H1 (cell line): ENCODE measurements around the gene BIRC5. TPM values are rescaled to one million over a fixed set of nuclear protein-coding genes. Genes with fewer than 3 reads are reported as not detected.

Source experiments
- CTCF ChIA-PET: fragments of 300-600 bp; sonication (Branson Sonifier 250); formaldehyde crosslinking; loops from one replicate; lab custom pipeline; 2021; ENCODE audit not compliant: partially characterized antibody; lab: Charles Lee
- POLR2A ChIA-PET: fragments of 300-600 bp; sonication (Branson Sonifier 250); formaldehyde crosslinking; loops from one replicate; lab custom pipeline; 2021; ENCODE audit warnings: inconsistent platforms; ENCODE audit not compliant: partially characterized antibody; lab: Charles Lee
- DNase-seq, 2 experiments: peaks; one replicate each; pipeline versions ENCODE4 v3.0.0 to v3.0.0-alpha.2; 2010 to 2022; ENCODE audit warnings: low spot score in 2 of 2, low read depth in 1 of 2, mixed read lengths in 1 of 2
- FAIRE-seq: peaks from 2 replicates; lab custom pipeline; 2011; peaks lifted over from hg19 to GRCh38; lab: Jason Lieb, UNC
- H2AFZ ChIP-seq: 2 replicates; pipeline ENCODE4 v1.8.1; 2012; ENCODE audit warnings: low read length, inconsistent platforms
- H2AK5ac ChIP-seq: 2 replicates; pipeline ENCODE4 v1.6.1; 2013; ENCODE audit warnings: low read depth, low read length
- H2BK120ac ChIP-seq: replicated peaks from 2 replicates; pipeline ENCODE3; 2013; ENCODE audit warnings: low read depth, low read length, inconsistent platforms
- H2BK12ac ChIP-seq: 2 replicates; pipeline ENCODE4 v1.6.1; 2013; ENCODE audit warnings: low read depth, low read length
- H2BK15ac ChIP-seq: 2 replicates; pipeline ENCODE4 v1.6.1; 2013; ENCODE audit warnings: low read length
- H2BK20ac ChIP-seq: 2 replicates; pipeline ENCODE4 v1.6.1; 2013; ENCODE audit warnings: low read length
- H2BK5ac ChIP-seq: 2 replicates; pipeline ENCODE4 v1.6.1; 2013; ENCODE audit warnings: low read depth, low read length
- H3K14ac ChIP-seq: 2 replicates; pipeline ENCODE4 v1.6.1; 2013; ENCODE audit warnings: inconsistent platforms; ENCODE audit not compliant: insufficient read length
- H3K18ac ChIP-seq: 2 replicates; pipeline ENCODE4 v1.6.1; 2013; ENCODE audit warnings: low read length; ENCODE audit errors: extremely low read depth
- H3K23ac ChIP-seq: 2 replicates; pipeline ENCODE4 v1.6.1; 2013; ENCODE audit warnings: inconsistent platforms; ENCODE audit not compliant: insufficient read length
- H3K23me2 ChIP-seq: 2 replicates; pipeline ENCODE4 v1.6.1; 2013; ENCODE audit warnings: low read depth, low read length
- H3K27ac ChIP-seq: 2 replicates; pipeline ENCODE4 v1.6.1; 2011; ENCODE audit warnings: low read depth, low read length, inconsistent platforms
- H3K27me3 ChIP-seq, 4 experiments: replicated peaks in 1 of 4; 1 replicate in 1 of 4; 2 replicates in 3 of 4; pipeline versions ENCODE4 v1.6.1 to v1.8.1; 2011 to 2013; ENCODE audit warnings: low read length in 3 of 4, mild to moderate bottlenecking in 3 of 4, inconsistent platforms in 2 of 4, mixed read lengths in 2 of 4, moderate library complexity in 1 of 4; ENCODE audit not compliant: control insufficient read depth in 3 of 4, insufficient read depth in 3 of 4; ENCODE audit errors: extremely low read depth in 1 of 4
- H3K36me3 ChIP-seq, 4 experiments: 2 replicates each; pipeline versions ENCODE4 v1.6.1 to v1.8.1; 2011 to 2013; ENCODE audit warnings: mild to moderate bottlenecking in 4 of 4, low read length in 3 of 4, moderate library complexity in 2 of 4, control low read depth in 1 of 4, inconsistent platforms in 1 of 4; ENCODE audit not compliant: insufficient read depth in 4 of 4, control insufficient read depth in 2 of 4
- H3K4ac ChIP-seq: replicated peaks from 2 replicates; pipeline ENCODE3; 2013; ENCODE audit warnings: low read length, low read depth, mixed read lengths, inconsistent platforms; ENCODE audit not compliant: insufficient read length
- H3K4me1 ChIP-seq, 4 experiments: replicated peaks in 1 of 4; 1 replicate in 1 of 4; 2 replicates in 3 of 4; pipeline versions ENCODE4 v1.6.1 to v1.8.1; 2011 to 2013; ENCODE audit warnings: low read length in 3 of 4, inconsistent platforms in 2 of 4, mixed read lengths in 1 of 4; ENCODE audit not compliant: insufficient read depth in 4 of 4, control insufficient read depth in 3 of 4
- H3K4me2 ChIP-seq, 2 experiments: 2 replicates each; pipeline versions ENCODE4 v1.6.1 to v1.8.1; 2011 to 2013; ENCODE audit warnings: low read depth in 2 of 2, low read length in 2 of 2, control low read depth in 1 of 2, inconsistent platforms in 1 of 2, mild to moderate bottlenecking in 1 of 2; ENCODE audit not compliant: insufficient read depth in 1 of 2
- H3K4me3 ChIP-seq, 4 experiments: fragments of 200-600, 300-600 bp in 1 of 4; sonication (generic), shearing (Covaris generic), sonication (Bioruptor Twin) in 1 of 4; 2 replicates each; pipeline versions ENCODE4 v1.5.1 to v1.8.1; 2011 to 2016; ENCODE audit warnings: low read length in 4 of 4, low read depth in 3 of 4, control low read depth in 2 of 4, inconsistent platforms in 2 of 4, mild to moderate bottlenecking in 2 of 4, mixed read lengths in 1 of 4, moderate library complexity in 1 of 4; ENCODE audit not compliant: insufficient read depth in 2 of 4; ENCODE audit errors: extremely low read depth in 1 of 4
- H3K56ac ChIP-seq: replicated peaks from 2 replicates; pipeline ENCODE3; 2013; ENCODE audit warnings: low read depth, mild to moderate bottlenecking, mixed read lengths, low read length, inconsistent platforms; ENCODE audit not compliant: insufficient read length
- H3K79me1 ChIP-seq: 2 replicates; pipeline ENCODE4 v1.6.1; 2013; ENCODE audit warnings: low read depth, low read length, control low read depth
- H3K79me2 ChIP-seq, 2 experiments: 2 replicates each; pipeline versions ENCODE4 v1.6.1 to v1.8.1; 2012 to 2013; ENCODE audit warnings: low read length in 2 of 2, mild to moderate bottlenecking in 2 of 2, inconsistent platforms in 1 of 2; ENCODE audit not compliant: insufficient read depth in 2 of 2, control insufficient read depth in 1 of 2
- H3K9ac ChIP-seq, 4 experiments: replicated peaks in 1 of 4; 1 replicate in 1 of 4; 2 replicates in 3 of 4; pipeline versions ENCODE4 v1.6.1 to v1.8.1; 2011 to 2013; ENCODE audit warnings: low read depth in 3 of 4, low read length in 3 of 4, control low read depth in 2 of 4, mild to moderate bottlenecking in 2 of 4, moderate library complexity in 2 of 4, inconsistent platforms in 1 of 4; ENCODE audit errors: extremely low read depth in 1 of 4
- H3K9me3 ChIP-seq, 2 experiments: 2 replicates each; pipeline versions ENCODE4 v1.6.1 to v1.8.1; 2012 to 2013; ENCODE audit warnings: mild to moderate bottlenecking in 2 of 2, moderate library complexity in 2 of 2, control low read depth in 1 of 2, inconsistent platforms in 1 of 2, low read depth in 1 of 2, low read length in 1 of 2, mixed read lengths in 1 of 2; ENCODE audit not compliant: insufficient read depth in 2 of 2
- H4K20me1 ChIP-seq, 2 experiments: replicated peaks in 1 of 2; 2 replicates each; pipeline versions ENCODE3 to v1.8.1; 2011 to 2013; ENCODE audit warnings: inconsistent platforms in 2 of 2, low read length in 2 of 2, mild to moderate bottlenecking in 1 of 2; ENCODE audit not compliant: insufficient read depth in 2 of 2, control insufficient read depth in 1 of 2
- H4K5ac ChIP-seq: 2 replicates; pipeline ENCODE4 v1.6.1; 2013; ENCODE audit warnings: low read length, low read depth, mixed read lengths, inconsistent platforms; ENCODE audit not compliant: insufficient read length
- H4K8ac ChIP-seq: 2 replicates; pipeline ENCODE4 v1.8.0; 2013; ENCODE audit warnings: mild to moderate bottlenecking, moderate library complexity, low read length, inconsistent platforms; ENCODE audit not compliant: insufficient read depth; ENCODE audit errors: extremely low read depth
- H4K91ac ChIP-seq: replicated peaks from 2 replicates; pipeline ENCODE3; 2013; ENCODE audit warnings: low read length, mixed read lengths, inconsistent platforms; ENCODE audit not compliant: insufficient read length
- ATF2 ChIP-seq: IDR thresholded peaks from 2 replicates; pipeline ENCODE4 v1.6.1; 2012; ENCODE audit warnings: low read length, inconsistent platforms
- BCL11A ChIP-seq, 2 experiments: IDR thresholded peaks; one replicate each; pipeline ENCODE4 v1.6.1; 2011; ENCODE audit warnings: low read depth in 2 of 2, low read length in 2 of 2, mild to moderate bottlenecking in 2 of 2
- BRCA1 ChIP-seq: IDR thresholded peaks from 2 replicates; pipeline ENCODE4 v1.6.1; 2012; ENCODE audit warnings: low read depth, low read length, improper control_type of control experiment
- CBX8 ChIP-seq: fragments of 300-800, 300-1000 bp; sonication (generic); IDR thresholded peaks from 2 replicates; pipeline ENCODE4 v1.7.1; 2016; ENCODE audit warnings: low read depth, low read length, borderline replicate concordance
- CHD1 ChIP-seq: IDR thresholded peaks from 2 replicates; pipeline ENCODE4 v1.6.1; 2012; ENCODE audit warnings: low read depth, low read length, improper control_type of control experiment
- CHD2 ChIP-seq: IDR thresholded peaks from 2 replicates; pipeline ENCODE4 v1.6.1; 2012; ENCODE audit warnings: low read length, improper control_type of control experiment
- EP300 ChIP-seq, 2 experiments: IDR thresholded peaks; 1 replicate in 1 of 2; 2 replicates in 1 of 2; pipeline ENCODE4 v1.6.1; 2011 to 2012; ENCODE audit warnings: low read depth in 2 of 2, low read length in 2 of 2, mild to moderate bottlenecking in 2 of 2, borderline replicate concordance in 1 of 2, inconsistent platforms in 1 of 2, moderate library complexity in 1 of 2
- KDM4A ChIP-seq: IDR thresholded peaks from one replicate; pipeline ENCODE4 v1.7.1; 2012; ENCODE audit warnings: low read depth, mild to moderate bottlenecking, moderate library complexity, low read length, inconsistent platforms; ENCODE audit not compliant: severe bottlenecking
- MAFK ChIP-seq: IDR thresholded peaks from 2 replicates; pipeline ENCODE4 v1.6.1; 2012; ENCODE audit warnings: low read depth, mild to moderate bottlenecking, improper control_type of control experiment, low read length
- NRF1 ChIP-seq: IDR thresholded peaks from 2 replicates; pipeline ENCODE4 v1.6.1; 2011; ENCODE audit warnings: mild to moderate bottlenecking, low read depth, low read length, improper control_type of control experiment
- POLR2AphosphoS5 ChIP-seq: IDR thresholded peaks from 2 replicates; pipeline ENCODE4 v1.6.1; 2011; ENCODE audit warnings: low read depth, low read length
- TAF1 ChIP-seq: IDR thresholded peaks from 2 replicates; pipeline ENCODE4 v1.6.1; 2011; ENCODE audit warnings: mild to moderate bottlenecking, low read depth, low read length
- TCF12 ChIP-seq: IDR thresholded peaks from 2 replicates; pipeline ENCODE4 v1.6.1; 2011; ENCODE audit warnings: low read depth, mild to moderate bottlenecking, low read length
- WGBS, 2 experiments: shearing (Covaris generic) in 1 of 2; methylation state at CpG; one replicate each; pipeline versions ENCODE4 v1.1.6 to v1.1.7; 2013 to 2015; ENCODE audit warnings: low lambda C conversion rate in 2 of 2, mixed read lengths in 2 of 2, inconsistent platforms in 1 of 2, low coverage in 1 of 2, missing lambda C conversion rate in 1 of 2; ENCODE audit not compliant: insufficient replicate concordance in 2 of 2, insufficient coverage in 1 of 2, insufficient read length in 1 of 2; ENCODE audit errors: extremely low coverage in 1 of 2, missing lambda C conversion rate in 1 of 2; 5-methylcytosine and 5-hydroxymethylcytosine counted together
- polyA plus RNA-seq, 7 experiments: library from polyadenylated mRNA; depleted of rRNA in 3 of 7; stranded (reverse) in 5 of 7; unstranded in 2 of 7; fragments of >200 nt in 5 of 7; fragments of 200-250 nt in 2 of 7; gene quantifications; 1 replicate in 5 of 7; 2 replicates in 1 of 7; 4 replicates in 1 of 7; pipeline versions ENCODE4 v1.2.1 to v1.2.3, GENCODE V29; 2011 to 2013; ENCODE audit warnings: missing spikeins in 2 of 7, mixed read lengths in 2 of 7
- total RNA-seq: library from RNA; stranded (reverse); fragmentation: NEBNext Ultra II Directional; extraction: Animal tissue kit (Norgen Biotek cat#: 25700); gene quantifications from 2 replicates; pipeline ENCODE4 v1.2.1, GENCODE V29; 2021

The BIRC5 gene
- total and polyA plus RNA-seq, 2 of the 8 experiments (the other 6 are each of a cell fraction or from before 2014, with no cell fraction given), result 42.2 to 108 TPM

DNA sequence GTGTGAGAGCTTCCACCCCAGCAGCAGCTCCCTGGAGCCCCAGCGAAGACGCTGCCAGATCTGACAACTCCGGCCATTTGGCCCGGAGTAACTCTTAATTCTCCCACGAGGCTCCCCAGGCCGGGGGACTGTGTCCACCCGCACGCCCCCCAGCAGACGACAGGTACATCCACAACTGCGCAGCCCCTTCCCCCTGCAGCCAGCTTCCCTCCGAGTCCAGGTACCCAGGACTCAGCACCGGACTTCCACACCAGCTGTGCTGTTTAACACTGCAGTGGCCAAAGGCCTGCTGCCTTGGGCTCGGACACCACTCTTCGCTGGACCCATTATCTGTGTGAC lies 38.4 kb upstream of the BIRC5 start:
- FAIRE-seq, result no peak
- no peak overlapping the region for H2BK12ac ChIP-seq
- no peak overlapping the region for H4K5ac ChIP-seq
- H3K14ac ChIP-seq, result no peak overlapping the region
- no peak overlapping the region for H3K56ac ChIP-seq
- no peak overlapping the region for H2AK5ac ChIP-seq
- H3K4me3 ChIP-seq, result no peak overlapping the region
- TF ChIP-seq TAF1 (no peak), BRCA1 (no peak), BCL11A (IDR thresholded peaks at IDR 0.05; ENCODE audit: low read depth in 2 of 2, low read length in 2 of 2) (no peak), EP300 (IDR thresholded peaks at IDR 0.05; ENCODE audit: borderline replicate concordance in 1 of 2, low read depth in 2 of 2, low read length in 2 of 2) (no peak), NRF1 (no peak), MAFK (no peak), KDM4A (no peak), ATF2 (no peak), CHD2 (no peak), CBX8 (no peak), POLR2AphosphoS5 (no peak), CHD1 (no peak), TCF12 (no peak)
- TF ChIP-seq, all 59 proteins: peak for 0
- H3K36me3 ChIP-seq, result peaks cover 16 to 58% (median 31%) of the 10 kb centered on the region in 4 experiments
- no peak for DNase-seq
- ChIA-PET POLR2A (interaction anchor here (0.9 to 10.2 kb wide), 16 partner anchors 8 to 147 kb away, joined by 3 to 131 read pairs (median 4); partner anchors contain the start of genes AFMID, TK1, TMC6 and TMC8), CTCF (interaction anchor here (0.6 to 10.0 kb wide), 24 partner anchors 9 to 1168 kb away, joined by 3 to 87 read pairs (median 8); partner anchors contain the start of genes AFMID and TK1)
- H3K4me1 ChIP-seq, result peaks cover 5 to 22% (median 7%) of the 10 kb centered on the region in 4 experiments
- no peak overlapping the region for H3K4me2 ChIP-seq
- no peak overlapping the region for H3K23ac ChIP-seq
- H4K8ac ChIP-seq, result no peak overlapping the region
- no peak overlapping the region for H3K9ac ChIP-seq
- H3K9me3 ChIP-seq, result no peaks in the 10 kb centered on the region
- H3K4ac ChIP-seq, result no peak overlapping the region
- no peaks in the 10 kb centered on the region for H3K79me2 ChIP-seq
- no peak overlapping the region for H2AFZ ChIP-seq
- no peak overlapping the region for H3K27ac ChIP-seq
- H4K20me1 ChIP-seq, result peaks cover 12 to 19% of the 10 kb centered on the region in 2 experiments
- H2BK20ac ChIP-seq, result no peak overlapping the region
- H3K79me1 ChIP-seq, result no peaks in the 10 kb centered on the region
- no peaks in the 10 kb centered on the region for H3K27me3 ChIP-seq
- H2BK5ac ChIP-seq, result no peak overlapping the region
- H3K23me2 ChIP-seq, result no peaks in the 10 kb centered on the region
- H3K18ac ChIP-seq, result no peak overlapping the region
- no peak overlapping the region for H2BK15ac ChIP-seq
- WGBS, 2 experiments, result 86% methylated on average over 14 of the region's 14 CpGs; no CpG with 5 or more reads in 1 of the 2 experiments
- no peak overlapping the region for H4K91ac ChIP-seq
- H2BK120ac ChIP-seq, result no peak overlapping the region
